GM18868 (cell line): ENCODE results near the gene THADA.

Source experiments
- ATAC-seq: cut with Tn5 transposase; IDR thresholded peaks from one replicate; pipeline ENCODE4 v1.9.1; 2021; ENCODE audit warnings: mild to moderate bottlenecking, moderate library complexity; ENCODE audit not compliant: unreplicated experiment

Gene THADA

DNA sequence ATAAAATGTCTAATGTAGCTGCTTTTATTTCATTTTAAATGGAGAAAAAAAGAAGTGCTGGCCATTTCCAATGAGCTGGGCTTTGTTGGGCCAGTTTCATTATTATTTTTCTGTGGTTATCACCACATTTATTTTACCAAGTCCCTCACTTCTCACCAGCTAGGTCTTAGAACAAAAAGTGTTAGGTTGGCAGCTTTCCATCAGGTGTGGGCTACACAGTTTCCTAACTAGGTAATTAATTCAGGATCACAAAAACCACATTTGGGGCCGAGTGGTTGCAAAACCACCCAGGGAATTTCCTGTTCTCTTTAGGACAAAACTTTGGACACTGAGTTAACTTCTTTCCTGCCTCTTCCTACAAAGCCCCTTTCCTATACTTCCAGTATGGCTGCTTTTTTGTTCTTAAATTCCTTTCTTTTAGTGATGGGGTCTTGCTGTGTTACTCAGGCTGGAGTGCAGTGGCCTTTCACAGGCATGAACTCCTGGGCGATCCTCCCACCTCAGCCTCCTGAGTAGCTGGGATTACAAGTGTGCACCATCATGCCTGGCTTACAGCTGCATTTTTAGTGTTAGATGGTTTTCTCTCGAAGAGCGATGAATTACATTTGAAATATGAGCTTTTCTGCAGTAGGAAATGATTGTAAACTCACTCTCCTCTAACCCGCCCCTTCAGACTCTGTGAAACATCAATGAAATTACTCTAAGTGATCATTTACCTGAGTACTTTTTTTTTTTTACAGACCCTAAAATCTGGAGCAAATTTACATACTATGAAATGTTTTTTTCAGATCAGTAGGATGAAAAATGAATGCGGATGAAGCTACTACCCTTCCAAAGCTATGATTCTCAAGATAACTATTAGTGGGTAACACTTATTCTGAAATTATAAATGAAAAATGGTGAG is 366.8 kb downstream of the THADA start:
- ATAC-seq = no peak

GRCh38 chr2:43228321-43228751 is 367.5 kb downstream of the THADA start:
- ATAC-seq = no peak

DNA sequence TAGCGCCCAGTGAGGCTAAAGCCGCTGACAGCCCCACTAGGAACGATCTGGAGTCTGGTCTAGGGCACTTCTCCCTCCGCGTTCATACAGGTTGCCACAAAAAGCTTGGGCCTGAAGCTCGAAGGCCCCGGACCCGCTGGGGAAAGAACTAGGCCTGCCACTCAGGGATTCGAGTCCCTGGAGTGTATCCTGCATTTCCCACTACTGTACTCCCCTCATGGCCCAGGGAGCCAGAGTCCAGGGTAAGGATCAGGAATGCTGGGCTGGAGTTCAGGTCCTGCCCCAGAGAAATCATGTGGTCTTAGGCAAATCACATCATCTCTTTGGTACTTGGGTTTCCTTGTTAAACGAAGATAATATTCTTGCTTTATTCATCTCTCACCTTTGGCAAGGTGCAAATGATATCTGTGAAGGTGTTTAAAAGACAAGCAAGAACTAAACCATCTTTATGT is 368.0 kb downstream of the THADA start:
- ATAC-seq = no peak

- ATAC-seq = peak; percentile 16
Observed at GRCh38 chr2:43226955-43227829, 368.6 kb downstream of the THADA start.

DNA sequence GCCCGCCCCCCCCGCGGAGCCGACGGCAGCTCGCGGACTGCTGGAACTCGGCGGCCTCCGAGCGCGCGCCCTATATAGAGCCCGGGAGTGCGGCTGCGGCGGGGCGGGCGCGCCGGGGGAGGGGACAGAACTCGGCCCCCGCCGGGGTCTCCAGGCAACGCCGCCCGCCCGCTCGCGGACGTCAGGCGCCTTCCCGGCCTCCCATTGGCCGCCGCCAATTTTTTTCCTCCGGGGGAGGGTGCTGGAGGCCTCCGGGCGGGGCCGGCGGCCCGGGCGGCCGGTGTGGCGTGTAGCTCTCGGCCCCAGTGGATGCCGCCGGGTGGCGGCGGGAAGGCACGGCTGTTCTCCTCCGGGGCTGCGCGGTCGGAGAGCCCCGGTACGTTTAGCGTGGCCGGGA is 369.3 kb downstream of the THADA start, which contains the start of gene ZFP36L2:
ZFP36L2 (minus strand) TSS at position 49 of the 397 bp plus-strand sequence. CDS start 291 bp downstream, outside the sequence.
- ATAC-seq = peak; percentile 57

DNA sequence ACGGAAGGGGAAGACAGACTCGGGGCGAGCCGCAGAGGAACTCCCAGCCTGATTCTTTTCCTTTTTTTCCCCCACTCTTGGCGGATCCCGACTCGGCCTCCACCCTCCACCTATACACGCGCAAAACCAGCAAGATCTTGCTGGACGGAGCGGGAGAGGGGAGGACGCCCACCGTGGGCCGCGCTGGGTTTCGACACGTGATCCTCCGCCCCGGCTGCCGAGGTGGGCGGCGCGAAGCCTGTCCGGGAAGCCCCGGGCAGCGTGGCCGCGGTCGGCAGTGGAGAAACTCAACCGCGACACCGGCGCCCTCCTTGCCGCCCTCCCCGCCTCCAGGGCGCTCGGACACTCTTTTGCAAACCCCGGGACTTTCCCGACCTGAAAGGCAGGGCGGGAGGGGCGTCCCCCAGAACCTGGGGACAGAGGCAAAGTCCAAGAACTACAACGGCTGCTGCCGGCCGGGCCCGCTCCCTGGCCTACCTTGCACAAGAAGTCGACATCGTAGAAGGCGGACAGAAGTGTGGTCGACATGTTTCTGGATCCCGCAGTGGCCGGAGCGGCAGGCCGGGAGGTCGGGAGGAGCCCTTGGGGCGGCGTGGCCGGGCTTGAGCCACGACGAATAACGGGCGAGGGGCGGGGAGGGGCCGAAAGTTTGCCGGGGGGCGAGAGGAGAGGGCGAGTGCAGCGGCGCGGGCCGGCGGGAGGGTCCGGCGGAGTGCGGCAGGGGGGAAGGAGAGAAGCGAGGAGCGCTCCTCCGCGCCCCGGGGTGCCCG is 369.9 kb downstream of the THADA start:
- ATAC-seq = peak; percentile 24

DNA sequence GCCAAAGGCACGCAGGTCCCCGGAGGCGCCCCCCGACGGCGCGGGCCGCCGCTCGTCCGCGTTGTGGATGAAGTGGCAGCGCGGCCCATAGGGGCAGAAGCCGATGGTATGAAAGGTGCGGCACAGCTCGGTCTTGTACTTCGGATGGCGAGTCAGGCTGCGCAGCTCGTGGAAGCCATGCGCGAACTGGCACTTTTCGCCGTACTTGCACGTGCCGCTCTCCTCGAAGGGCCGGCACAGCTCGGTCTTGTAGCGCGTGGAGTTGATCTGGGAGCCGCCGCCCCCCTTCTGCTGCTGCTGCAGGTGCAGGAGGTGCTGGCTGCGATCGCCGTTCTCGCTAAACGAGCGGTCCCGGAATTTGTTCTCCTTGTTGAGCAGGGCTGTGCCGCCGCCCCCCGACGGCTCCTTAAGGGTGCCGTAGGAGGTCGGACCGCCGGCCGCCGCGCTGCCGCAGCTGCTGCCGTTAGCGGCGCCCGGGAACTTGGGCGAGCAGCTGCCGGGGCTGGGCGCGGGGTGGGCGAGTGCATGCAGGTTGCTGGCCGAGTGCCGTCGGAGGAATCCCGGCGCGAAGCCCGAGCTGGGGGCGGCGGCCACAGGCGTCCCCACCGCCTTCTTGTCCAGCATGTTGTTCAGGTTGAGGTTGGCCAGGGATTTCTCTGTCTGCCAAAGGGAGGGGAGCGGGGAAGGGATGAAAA is 370.6 kb downstream of the THADA start:
- ATAC-seq = no peak

DNA sequence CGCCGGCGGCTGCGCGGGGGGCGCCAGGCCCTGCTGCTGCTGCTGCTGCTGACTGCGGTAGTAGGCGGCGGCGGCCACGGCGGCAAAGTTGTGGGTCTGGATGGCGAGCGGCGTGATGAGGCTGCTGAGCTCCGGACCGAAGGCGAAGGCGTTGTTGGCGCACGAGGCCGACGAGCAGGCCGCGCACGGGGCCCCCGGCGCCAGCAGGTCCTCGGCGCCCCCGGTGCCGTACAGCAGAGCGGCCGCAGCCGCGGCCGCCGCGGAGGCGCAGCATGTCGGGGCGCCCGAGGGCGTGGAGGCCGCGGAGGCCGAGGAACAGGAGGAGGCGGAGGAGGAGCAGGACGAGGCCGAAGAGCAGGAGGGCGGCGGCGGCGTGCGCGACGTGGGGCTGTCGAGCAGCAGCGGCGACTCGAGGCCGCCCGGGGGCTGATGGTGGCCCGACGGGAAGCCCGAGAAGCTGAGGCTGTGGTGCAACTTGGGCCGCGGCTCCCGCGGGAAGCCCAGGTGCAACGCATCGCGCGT is 371.2 kb downstream of the THADA start:
- no peak for ATAC-seq

GRCh38 chr2:43224131-43224570 is 371.7 kb downstream of the THADA start:
- ATAC-seq = no peak

DNA sequence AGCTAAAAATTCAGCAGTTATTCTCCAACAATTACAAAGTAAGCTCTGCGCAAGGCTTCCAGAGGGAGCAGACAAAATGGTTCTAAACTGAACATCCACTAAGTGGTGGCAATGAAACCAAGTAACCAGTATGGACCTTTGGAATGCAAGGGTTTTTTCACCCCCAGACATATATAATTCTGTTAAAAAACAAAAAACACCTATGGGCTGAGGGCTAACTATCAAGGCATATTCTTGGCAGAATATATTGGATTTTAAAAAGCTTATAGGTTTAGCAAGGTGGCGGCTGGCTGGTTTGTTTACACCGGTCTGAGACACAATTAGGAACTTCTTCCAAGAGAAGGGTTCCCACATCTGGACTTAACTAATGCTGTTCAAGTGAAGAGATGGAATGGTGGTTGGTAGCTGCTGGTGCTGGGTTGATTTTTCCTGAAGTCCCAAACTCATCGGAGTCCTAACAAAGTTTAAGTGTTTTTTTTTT is 372.3 kb downstream of the THADA start:
- no peak for ATAC-seq

- no peak for ATAC-seq
Observed at GRCh38 chr2:43222475-43223309, 373.1 kb downstream of the THADA start.

DNA sequence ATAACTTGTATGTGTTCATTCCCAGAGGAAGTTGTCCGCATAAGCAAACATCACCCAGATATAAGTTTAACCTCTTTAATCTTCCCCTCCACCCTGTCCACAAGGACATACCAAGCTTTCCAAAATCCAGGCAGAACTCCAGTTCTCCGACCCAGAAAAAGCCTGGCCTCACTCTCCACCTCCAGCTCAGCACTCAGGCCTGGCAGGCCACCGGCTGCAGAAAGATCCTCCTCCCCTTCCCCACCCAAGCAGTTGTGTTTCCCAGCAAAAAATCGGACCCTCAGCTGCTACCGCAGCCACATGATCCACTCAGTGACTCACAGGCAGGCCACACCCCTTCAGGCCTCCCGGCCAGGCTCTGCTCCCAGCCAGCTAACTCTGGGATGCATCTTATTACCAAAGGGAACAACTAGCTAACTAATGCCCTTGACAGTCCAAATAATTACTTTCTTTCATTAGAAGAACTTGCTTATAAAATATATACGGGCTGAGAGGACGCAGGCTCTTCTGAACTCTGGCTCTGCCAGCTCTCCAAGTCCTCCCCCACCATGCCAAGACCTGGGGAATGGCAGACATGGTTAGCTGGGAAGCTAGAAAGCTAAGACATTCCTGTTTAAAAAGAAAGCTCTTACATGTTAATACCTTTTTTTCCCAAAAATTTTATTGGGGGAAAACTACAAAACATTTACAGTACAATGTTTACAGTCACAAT is 373.9 kb downstream of the THADA start:
- no peak for ATAC-seq

DNA sequence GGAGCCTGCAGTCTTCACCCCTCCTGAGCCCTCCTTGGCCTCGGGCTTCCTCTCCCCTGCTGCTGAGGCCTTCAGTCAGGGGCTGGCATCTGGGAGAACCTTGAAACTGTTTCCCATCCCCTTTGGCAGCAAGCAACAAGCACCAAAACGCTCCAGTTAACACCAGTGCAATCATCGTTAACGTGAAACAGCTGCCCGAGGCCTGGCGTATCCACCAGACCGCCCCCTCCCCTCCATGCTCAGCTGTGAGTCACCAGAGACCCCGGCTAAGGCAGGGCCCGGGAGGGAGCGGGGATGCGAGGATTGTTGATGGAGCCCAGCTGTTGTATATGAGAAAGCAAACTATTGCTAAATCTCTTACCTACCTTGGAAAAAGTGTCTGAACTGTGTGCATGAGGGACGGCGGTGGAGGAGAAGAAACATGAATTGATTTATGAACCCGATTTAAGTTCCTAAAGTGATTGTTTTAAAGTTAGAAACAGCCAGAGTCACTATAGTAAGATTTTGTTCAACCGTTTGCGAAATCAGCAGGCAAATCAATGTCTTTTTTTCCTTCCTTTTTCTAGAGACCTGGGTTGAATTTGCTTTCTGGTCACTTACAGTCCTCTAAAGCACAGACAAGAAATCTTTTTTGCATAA is 374.6 kb downstream of the THADA start:
- ATAC-seq = no peak

DNA sequence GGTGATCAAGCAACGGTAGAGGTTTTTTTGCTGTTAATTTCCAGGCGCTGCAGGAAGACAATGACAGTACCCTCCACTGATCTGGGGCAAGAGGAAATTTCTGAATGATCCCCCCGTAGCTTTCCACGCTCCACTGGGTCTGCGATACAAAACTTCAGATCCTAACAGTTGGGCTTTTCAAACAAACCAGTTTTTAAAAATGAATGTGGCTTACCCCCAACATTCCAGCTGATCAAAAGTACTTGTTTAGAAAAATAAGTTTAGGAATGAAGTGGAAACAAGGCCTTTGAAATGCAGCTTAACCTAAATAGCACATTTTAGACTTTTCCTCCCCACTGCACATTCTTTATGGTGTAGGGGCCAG is 375.1 kb downstream of the THADA start:
- no peak for ATAC-seq

GRCh38 chr2:43220229-43220751 is 375.5 kb downstream of the THADA start:
- no peak for ATAC-seq

GRCh38 chr2:43219383-43220228 is 376.2 kb downstream of the THADA start:
- peak; percentile 56 for ATAC-seq
